Measurements from ENCODE around the gene NSG2.
"Not testable (repeated sequence)": the region's sequence is repeated elsewhere in the genome, so short reads cannot be mapped to it uniquely, and the experiment has no call there.

The NSG2 gene

DNA sequence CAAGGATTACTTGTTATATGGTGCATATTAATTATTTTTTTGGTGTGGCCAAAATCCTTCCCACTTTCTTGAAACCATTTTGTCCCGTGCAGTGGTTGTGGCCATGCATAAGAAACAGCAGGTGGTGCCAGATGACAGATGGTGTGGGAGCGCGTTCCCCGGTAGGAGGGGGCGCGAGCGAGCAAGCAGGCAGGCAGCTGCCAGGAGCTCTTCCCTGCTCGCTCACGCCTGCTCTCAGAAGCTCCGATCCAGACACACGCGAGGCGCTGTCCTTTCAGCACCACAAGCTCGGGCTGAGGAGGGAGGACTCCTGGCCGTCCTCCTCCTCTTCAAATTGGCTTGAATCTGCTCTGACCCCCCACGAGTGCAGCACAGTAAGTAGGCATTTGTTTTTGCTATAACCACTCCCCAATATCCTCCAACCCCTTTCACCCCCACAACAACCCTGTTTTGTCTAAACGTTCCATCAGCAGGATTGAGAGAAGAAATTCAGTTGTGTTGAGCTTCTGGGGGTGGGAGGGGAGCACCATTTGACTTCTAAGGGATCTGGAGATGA is at the start of gene NSG2:
TSS of gene NSG2 (plus strand) at position 237 of the 556 bp plus-strand sequence. CDS start 1,050 bp downstream, outside the sequence.
- FAIRE-seq (peak; percentile 55), DNase-seq (ENCODE audit: low spot score) (peak; percentile 95)

- FAIRE-seq: no peak
- no peak for DNase-seq (ENCODE audit: low spot score)
Observed at GRCh38 chr5:173997331-173997730, 48.2 kb upstream of the NSG2 start.

DNA sequence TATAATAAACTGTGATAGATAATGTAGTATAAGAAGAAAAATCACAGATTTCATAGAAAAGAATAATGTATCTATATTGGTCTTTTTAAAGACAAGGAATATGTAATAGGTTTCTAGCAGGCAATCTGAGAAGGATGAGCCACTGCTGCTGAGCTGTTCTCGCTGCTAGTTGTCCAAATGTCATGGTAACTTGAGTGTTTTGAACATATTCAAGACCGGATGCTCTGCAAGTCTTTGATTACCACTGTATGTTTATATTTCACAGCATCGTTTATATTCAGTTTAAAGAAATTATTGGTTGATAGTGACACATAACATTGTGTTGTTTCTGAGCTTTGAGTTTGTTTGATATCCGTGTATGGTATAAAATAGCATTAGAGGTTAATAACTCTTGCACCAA is 47.0 kb upstream of the NSG2 start:
- no peak for FAIRE-seq
- DNase-seq (ENCODE audit: low spot score): no peak

- DNase-seq (ENCODE audit: low spot score): no peak
- no peak for FAIRE-seq
Observed at GRCh38 chr5:174000076-174000475, 45.4 kb upstream of the NSG2 start.

DNA sequence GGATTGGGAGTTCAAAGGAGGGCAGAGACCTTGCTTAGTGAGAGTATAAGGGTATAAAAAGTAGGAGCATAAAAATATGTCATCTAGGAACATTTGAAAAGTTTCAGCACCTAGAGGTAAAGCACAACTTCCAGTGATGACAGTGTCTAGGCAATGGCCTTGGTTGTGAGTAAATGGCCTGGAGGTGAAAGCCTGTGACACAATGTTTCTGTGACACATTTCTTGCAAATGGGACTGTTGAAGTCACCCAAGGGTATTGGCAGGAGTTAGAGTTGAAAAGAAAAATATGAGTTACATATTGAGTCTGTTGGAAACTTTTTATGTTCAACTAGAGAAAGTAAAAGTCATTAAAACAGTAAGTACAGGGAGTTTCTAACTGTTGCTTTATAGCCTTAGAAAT is 41.7 kb upstream of the NSG2 start:
- no peak for FAIRE-seq
- no peak for DNase-seq (ENCODE audit: low spot score)

DNA sequence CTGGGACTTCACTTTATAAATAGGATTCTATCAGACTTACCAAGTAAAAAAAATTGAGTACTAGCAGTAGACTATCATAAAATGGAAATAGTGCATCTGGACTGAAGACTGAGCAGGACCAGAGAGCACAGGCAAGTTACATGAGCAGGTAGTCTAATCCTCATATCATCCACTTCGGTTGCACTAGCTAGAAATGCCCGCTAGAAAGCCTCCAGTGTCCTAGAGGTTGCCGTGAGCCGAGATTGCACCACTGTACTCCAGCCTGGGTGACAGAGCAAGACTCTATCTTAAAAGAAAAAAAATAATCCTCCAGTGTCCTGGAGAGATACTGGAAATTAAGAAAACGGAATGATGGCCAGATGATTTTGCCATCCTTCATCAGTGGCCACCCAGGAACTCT is 36.6 kb upstream of the NSG2 start:
- FAIRE-seq: no peak

DNA sequence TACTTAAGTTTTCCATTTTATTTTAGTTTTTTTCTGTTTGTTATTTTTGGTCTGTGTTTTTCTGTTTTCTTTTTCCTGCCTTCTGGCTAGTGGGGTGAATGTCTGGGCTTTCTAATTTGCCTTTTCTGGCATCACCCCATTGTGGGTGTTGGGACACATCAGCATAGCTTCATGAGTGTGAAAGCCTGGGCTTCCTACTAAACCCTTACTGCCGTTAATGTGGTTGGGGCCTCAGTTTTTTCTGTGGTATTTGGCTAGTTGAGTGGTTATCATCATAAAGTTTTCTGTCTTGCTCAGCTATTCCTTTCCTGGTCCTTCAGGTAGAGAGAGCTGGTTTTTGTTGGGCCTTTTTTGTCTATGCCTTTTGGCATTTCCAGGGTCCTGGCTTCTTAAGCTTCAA is 35.1 kb upstream of the NSG2 start:
- DNase-seq (ENCODE audit: low spot score): no peak
- no peak for FAIRE-seq

More for the DNA sequence above, 36.6 kb upstream of the NSG2 start:
- DNase-seq (ENCODE audit: low spot score): no peak

GRCh38 chr5:174011441-174011840 is 34.1 kb upstream of the NSG2 start:
- DNase-seq (ENCODE audit: low spot score): no peak
- no peak for FAIRE-seq

GRCh38 chr5:174020069-174020927 is 25.2 kb upstream of the NSG2 start:
- DNase-seq (ENCODE audit: low spot score): peak; percentile 69
- not testable (repeated sequence) for FAIRE-seq

GRCh38 chr5:174020928-174021304 is 24.6 kb upstream of the NSG2 start:
- DNase-seq (ENCODE audit: low spot score) (no peak), FAIRE-seq (no peak)

DNA sequence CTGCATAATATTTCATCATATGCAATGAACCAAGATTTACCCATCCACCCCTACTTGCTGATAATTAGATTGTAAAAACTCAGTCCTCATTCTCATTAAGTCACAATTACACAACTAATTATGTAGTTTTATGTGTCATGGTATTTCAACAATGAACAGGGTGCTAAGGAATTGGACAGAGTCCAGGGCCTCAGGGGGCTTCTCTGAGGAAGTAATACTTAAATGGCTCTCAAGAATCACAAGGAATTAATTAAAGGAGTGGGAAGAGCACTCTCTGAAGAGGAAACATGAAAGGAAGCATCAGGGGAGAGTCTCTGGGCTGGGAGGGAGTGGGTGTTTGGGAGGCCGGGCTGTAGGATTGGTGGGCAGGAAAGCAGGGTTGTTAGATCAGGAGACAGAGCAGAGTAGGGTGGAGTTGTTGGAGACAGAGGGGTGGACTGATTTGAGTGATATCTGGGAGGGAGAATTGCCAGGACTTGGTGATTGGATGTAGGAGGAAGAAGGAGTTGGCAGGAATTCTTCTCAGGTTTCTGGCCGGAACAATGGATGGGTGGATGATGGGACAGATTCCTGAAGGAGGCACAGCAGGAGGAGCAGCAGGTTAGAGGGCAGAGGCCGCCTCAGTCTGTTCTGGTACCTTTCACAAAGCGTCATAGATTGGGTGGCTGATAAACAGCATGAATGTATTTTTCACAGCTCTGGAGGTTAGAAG is 23.0 kb upstream of the NSG2 start:
- FAIRE-seq (no peak), DNase-seq (ENCODE audit: low spot score) (no peak)

- no peak for FAIRE-seq
- DNase-seq (ENCODE audit: low spot score): no peak
Observed at GRCh38 chr5:174030286-174030685, 15.2 kb upstream of the NSG2 start.

- no peak for DNase-seq (ENCODE audit: low spot score)
- FAIRE-seq: no peak
Observed at GRCh38 chr5:174044466-174045254, 846 bp upstream of the NSG2 start.

DNA sequence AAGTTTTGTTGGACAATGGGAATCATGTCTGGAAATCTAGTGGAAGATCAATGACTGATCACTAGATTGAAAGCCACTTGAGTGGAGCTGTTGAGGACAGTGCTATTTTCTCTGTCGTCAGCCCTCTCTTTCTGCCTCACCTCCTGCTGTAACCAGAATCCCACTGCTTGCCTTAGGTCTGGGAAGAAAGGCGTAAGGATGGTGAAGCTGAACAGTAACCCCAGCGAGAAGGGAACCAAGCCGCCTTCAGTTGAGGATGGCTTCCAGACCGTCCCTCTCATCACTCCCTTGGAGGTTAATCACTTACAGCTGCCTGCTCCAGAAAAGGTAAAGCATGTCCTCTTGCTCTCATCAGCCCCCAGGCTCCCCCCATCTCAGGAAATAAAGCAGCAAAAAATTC is 1.1 kb downstream of the NSG2 start:
- FAIRE-seq: no peak
- DNase-seq (ENCODE audit: low spot score): no peak

- DNase-seq (ENCODE audit: low spot score): no peak
- no peak for FAIRE-seq
Observed at GRCh38 chr5:174047472-174048099, 2.1 kb downstream of the NSG2 start.

DNA sequence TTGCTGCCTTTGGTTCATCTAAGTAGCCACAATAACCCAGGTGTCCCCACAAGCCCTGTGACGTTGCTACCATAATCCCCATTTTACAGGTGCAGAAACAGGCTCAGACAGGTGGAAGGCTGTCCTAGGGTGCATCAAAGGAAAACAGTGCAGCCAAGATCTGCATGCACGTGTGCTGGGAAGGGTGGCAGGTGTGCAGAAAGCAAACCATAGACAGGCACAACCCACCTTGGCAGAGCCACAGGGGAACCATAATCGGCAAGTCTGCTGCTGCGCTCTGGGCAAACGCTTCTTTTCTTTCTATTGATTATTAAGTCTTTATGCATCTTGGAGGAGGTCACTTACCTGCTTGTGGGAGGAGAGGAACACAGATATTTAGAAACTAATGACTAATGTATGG is 7.1 kb downstream of the NSG2 start:
- FAIRE-seq (no peak), DNase-seq (ENCODE audit: low spot score) (no peak)

GRCh38 chr5:174053905-174054304 is 8.4 kb downstream of the NSG2 start:
- no peak for DNase-seq (ENCODE audit: low spot score)
- no peak for FAIRE-seq

DNA sequence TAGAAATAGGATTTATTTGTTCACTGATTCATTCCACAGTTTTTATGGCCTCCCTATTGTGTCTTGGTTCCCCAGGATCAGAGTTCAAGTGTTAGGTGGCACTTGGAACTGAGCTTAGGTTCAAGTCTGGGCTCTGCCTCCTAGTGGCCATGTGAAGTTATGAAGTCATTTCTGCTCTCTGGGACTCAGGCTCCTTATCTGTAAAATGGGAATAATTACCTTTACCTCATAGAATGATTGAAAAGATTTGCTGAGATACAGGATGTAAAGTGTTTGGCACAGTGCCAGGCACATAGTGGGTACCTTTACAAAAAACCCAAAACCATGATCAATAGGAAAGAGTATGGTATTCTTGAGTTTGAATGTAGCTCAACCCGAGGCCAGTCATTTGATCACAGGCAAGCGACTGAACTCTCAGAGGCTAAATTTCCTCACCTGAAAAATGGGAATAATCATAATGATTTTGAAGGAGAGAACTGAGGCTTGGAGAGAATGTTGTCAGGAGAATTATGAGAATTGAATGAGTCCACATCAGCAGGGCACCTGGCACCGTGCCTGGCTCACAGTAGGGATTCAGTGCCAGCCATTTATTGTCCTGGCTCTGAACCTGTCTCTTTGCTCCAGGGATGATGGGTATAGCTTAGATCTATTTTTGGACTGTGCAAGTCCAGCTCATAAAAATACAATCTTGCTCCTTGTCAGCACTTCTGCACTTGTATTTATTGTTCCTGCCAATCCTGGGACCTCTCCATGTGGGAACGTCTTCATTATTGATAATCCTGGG is 10.8 kb downstream of the NSG2 start:
- no peak for DNase-seq (ENCODE audit: low spot score)
- no peak for FAIRE-seq

DNA sequence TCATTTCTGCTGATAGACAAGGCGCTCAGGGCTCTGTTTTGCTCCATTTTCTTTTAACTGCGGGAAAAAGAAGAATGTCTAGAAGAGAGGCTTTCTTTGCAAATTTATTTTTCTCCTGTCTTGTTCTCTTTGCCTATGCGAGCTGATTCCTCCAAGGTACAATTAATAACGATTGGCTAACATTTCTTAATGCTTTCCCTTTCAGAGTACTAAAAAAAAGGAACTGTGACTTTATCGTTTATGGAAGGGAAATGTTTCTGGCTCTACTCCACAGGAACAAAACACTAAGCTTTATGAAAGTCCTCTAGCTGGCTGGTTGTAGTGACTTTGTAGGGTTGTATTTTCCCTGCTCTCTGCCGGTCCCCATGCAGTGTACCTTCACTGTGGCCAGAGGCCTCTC is 11.7 kb downstream of the NSG2 start:
- FAIRE-seq (no peak), DNase-seq (ENCODE audit: low spot score) (no peak)

DNA sequence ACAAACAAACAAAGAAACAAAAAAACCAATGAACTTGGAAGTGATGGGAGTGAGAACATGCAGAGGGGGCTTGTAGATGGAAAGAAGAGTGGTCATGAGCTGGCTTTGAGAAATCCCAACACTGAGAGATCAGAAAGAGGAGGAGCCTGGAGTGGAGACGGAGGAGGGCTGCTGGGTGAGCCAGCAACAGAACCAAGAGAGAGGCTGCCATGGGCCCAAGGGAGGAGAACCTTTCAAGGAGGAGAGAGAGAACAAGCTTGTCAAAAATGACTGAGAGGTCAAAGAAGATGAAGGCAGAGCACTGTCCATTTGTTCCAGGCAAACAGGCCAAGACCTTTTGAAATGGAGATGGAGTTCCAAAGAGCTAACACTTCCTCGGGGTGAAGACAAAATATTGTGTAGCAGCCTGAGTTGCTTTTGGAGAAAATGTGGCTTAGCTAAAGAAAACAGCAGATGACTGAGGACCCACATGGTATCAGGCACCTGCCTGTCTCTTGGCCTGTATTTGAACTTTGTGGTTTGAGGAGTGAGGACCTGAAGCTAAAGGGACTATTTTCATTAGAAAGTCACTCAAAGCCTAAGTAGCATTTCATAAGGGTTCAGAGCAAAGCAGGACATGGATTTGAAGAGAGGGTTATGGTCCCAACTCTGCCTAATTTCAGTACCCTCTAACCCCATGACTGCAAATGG is 13.1 kb downstream of the NSG2 start:
- FAIRE-seq: no peak
- no peak for DNase-seq (ENCODE audit: low spot score)

All from urothelium cell line (cell line).